Right atrium auricular region (tissue), 2 donors: ENCODE measurements around the gene SNX20. TPM values are rescaled to one million over a fixed set of nuclear protein-coding genes. Genes with fewer than 3 reads are reported as not detected.

ENCODE experiments used
- DNase-seq: peaks from one replicate; pipeline ENCODE4 v3.0.0-alpha.2; 2019; ENCODE audit warnings: low spot score
- H3K27ac ChIP-seq, 2 donors: fragments of 200-600 bp; sonication (generic); 1 replicate in 1 of 2; 2 replicates in 1 of 2; pipeline ENCODE4 v1.5.1; 2016 to 2019
- H3K27me3 ChIP-seq, 2 donors: fragments of 200-600 bp; sonication (generic); one replicate each; pipeline versions ENCODE4 v1.5.1 to v1.6.0; 2017 to 2019
- H3K36me3 ChIP-seq: fragments of 200-600 bp; sonication (generic); one replicate; pipeline ENCODE4 v1.5.1; 2016
- H3K4me1 ChIP-seq, 2 donors: fragments of 200-600 bp; sonication (generic); one replicate each; pipeline versions ENCODE4 v1.5.1 to v1.6.0; 2017 to 2019
- H3K4me3 ChIP-seq, 2 donors: fragments of 200-600 bp; sonication (generic); 1 replicate in 1 of 2; 2 replicates in 1 of 2; pipeline ENCODE4 v1.5.1; 2017 to 2019; ENCODE audit warnings: mild to moderate bottlenecking in 1 of 2, moderate library complexity in 1 of 2
- H3K9me3 ChIP-seq, 2 donors: fragments of 200-600 bp; sonication (generic); one replicate each; pipeline ENCODE4 v1.5.1; 2019
- total RNA-seq, 2 donors: library from RNA; depleted of rRNA; stranded (reverse); fragments of >200 nt; gene quantifications; one replicate each; pipeline ENCODE4 v1.1.0, GENCODE V29; 2016
- TF ChIP-seq, protein P1 (sequence below), 2 donors: fragments of 200-600 bp; sonication (generic); IDR thresholded peaks; one replicate each; pipeline ENCODE4 v1.5.1; 2019; ENCODE audit warnings: antibody characterized with exemption in 2 of 2

SNX20 gene
- total RNA-seq, 2 donors from 2014 or later, result 0.89 to 1.9 TPM

- TF ChIP-seq, protein P1, sequence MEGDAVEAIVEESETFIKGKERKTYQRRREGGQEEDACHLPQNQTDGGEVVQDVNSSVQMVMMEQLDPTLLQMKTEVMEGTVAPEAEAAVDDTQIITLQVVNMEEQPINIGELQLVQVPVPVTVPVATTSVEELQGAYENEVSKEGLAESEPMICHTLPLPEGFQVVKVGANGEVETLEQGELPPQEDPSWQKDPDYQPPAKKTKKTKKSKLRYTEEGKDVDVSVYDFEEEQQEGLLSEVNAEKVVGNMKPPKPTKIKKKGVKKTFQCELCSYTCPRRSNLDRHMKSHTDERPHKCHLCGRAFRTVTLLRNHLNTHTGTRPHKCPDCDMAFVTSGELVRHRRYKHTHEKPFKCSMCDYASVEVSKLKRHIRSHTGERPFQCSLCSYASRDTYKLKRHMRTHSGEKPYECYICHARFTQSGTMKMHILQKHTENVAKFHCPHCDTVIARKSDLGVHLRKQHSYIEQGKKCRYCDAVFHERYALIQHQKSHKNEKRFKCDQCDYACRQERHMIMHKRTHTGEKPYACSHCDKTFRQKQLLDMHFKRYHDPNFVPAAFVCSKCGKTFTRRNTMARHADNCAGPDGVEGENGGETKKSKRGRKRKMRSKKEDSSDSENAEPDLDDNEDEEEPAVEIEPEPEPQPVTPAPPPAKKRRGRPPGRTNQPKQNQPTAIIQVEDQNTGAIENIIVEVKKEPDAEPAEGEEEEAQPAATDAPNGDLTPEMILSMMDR (IDR thresholded peaks at IDR 0.05), result no peak
- H3K9me3 ChIP-seq, result no peaks in the 10 kb centered on the region
- no peaks in the 10 kb centered on the region for H3K36me3 ChIP-seq
- H3K27me3 ChIP-seq, result no peaks in the 10 kb centered on the region
- no peak for DNase-seq
- no peak overlapping the region for H3K27ac ChIP-seq
- no peak overlapping the region for H3K4me3 ChIP-seq
- no peaks in the 10 kb centered on the region for H3K4me1 ChIP-seq
Measured at GRCh38 chr16:50644245-50644644, 36.9 kb downstream of the SNX20 start.

DNA sequence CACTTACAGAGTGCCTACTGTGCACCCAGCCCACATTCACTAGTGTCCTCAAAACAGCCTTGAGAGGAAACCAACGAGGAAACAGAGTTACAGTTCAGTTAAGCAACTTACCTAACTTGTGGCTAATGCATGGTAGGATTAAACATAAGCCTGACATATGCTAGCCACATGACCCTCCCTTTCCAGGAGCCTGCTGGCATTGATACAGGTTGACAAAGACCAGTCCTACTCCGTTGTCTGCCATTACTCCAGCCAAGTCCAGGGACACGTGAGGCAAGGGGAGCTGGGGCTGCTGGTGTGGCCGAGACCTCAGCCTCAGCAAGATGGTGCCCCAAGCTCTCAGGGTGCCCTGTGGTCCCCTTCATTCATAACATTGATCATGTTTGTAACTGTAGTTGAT, 37.9 kb downstream of the SNX20 start:
- Histone ChIP-seq H3K27me3 (no peaks in the 10 kb centered on the region), H3K9me3 (no peaks in the 10 kb centered on the region), H3K27ac (no peak overlapping the region), H3K36me3 (no peaks in the 10 kb centered on the region), H3K4me1 (no peaks in the 10 kb centered on the region), H3K4me3 (no peak overlapping the region)
- TF ChIP-seq, protein P1 (IDR thresholded peaks at IDR 0.05), result no peak
- no peak for DNase-seq

DNA sequence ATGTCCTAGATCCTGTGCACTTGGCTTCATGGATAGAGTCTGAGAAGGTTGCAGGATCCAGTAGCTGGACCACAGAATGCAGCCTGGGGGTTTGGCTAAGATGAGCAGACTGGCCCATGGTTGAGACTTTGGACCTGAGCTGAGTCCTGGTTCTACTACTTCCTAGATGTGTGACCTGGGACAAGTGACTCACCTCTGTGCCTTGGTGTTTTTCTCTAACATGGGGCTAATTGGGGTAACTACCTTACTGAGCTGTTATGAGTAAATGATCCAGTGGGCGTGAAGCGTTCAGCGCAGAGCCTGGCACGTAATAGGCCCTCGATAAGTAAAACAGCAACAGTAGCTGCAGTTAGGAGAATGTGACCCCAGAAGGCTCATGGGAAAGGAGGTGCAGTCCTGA, 38.8 kb downstream of the SNX20 start:
- TF ChIP-seq, protein P1 (IDR thresholded peaks at IDR 0.05), result no peak

GRCh38 chr16:50641818-50642187, 39.3 kb downstream of the SNX20 start:
- H3K4me3 ChIP-seq, result no peak overlapping the region
- no peaks in the 10 kb centered on the region for H3K36me3 ChIP-seq
- no peaks in the 10 kb centered on the region for H3K4me1 ChIP-seq
- no peaks in the 10 kb centered on the region for H3K27me3 ChIP-seq
- no peaks in the 10 kb centered on the region for H3K9me3 ChIP-seq
- DNase-seq, result no peak
- TF ChIP-seq, protein P1 (IDR thresholded peaks at IDR 0.05), result no peak
- no peak overlapping the region for H3K27ac ChIP-seq

More for the DNA sequence above, 38.8 kb downstream of the SNX20 start:
- no peak overlapping the region for H3K27ac ChIP-seq
- H3K36me3 ChIP-seq, result no peaks in the 10 kb centered on the region
- H3K4me3 ChIP-seq, result no peak overlapping the region
- H3K4me1 ChIP-seq, result no peaks in the 10 kb centered on the region
- no peaks in the 10 kb centered on the region for H3K27me3 ChIP-seq
- H3K9me3 ChIP-seq, result no peaks in the 10 kb centered on the region
- DNase-seq, result no peak

DNA sequence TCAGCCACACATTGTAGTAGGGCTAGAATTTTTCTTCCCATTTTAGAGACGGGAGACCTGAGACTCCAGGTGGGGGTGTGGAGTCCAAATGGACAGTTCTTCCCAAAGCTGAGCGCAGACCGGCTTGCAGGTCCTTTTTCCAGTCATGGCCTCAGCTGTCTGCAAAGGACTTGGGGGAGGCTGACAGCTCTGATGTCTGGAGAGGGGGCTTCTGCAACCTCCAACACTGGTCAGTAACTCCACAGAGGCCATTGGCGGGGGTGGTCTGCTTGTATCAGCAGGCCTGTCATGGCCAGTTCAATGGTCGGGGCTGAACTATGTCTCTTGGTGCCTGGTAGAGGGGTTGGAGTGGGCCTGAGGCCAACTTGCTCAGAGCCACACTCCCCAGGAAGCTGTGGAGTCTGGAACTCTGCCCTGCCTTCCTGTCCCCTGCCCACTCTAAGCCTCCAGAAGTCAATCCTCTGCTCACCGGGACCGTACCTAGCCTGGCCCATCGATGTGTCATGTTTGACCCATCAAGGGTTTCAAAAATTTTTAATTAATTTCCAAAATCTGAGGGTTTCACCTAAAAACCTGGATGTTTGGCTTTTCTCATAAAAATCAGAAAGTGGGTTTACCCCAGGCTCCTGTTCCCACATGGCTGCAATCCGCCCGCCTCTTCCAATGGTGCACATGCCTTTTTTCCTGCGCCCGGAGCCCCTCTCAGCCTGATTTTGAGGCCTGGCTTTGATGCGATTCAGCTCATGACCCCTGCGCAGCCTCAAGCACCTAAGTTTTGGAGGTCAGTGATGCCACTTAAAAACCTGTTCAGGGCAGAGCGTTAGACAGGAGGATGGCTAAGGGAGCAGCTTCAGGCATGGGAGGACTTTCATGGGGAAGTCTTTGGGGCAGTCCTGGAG, 39.9 kb downstream of the SNX20 start:
- Histone ChIP-seq H3K27me3 (no peaks in the 10 kb centered on the region), H3K4me3 (no peak overlapping the region), H3K4me1 (no peaks in the 10 kb centered on the region), H3K27ac (no peak overlapping the region), H3K9me3 (no peaks in the 10 kb centered on the region), H3K36me3 (no peaks in the 10 kb centered on the region)
- TF ChIP-seq, protein P1 (IDR thresholded peaks at IDR 0.05), result no peak
- DNase-seq, result no peak
